Heart right ventricle (tissue), 16 donors: ENCODE data around the gene PHACTR2. TPM values are rescaled to one million over a fixed set of nuclear protein-coding genes. Genes with fewer than 3 reads are reported as not detected.

Experiments used
- ATAC-seq, 8 donors: fragments of 200-7000 bp; cut with Tn5 transposase; one replicate each; pipeline ENCODE4 v1.9.1; 2020; ENCODE audit warnings: mild to moderate bottlenecking in 8 of 8, moderate library complexity in 8 of 8, moderate number of reproducible peaks in 1 of 8
- DNase-seq, 2 donors: peaks; one replicate each; pipeline ENCODE4 v3.0.0-alpha.2; 2020
- H3K27ac ChIP-seq, 10 donors: fragments of 200-600 bp; sonication (generic) in 2 of 10; one replicate each; pipeline versions ENCODE4 v1.5.0 to v1.8.0; 2020 to 2022; ENCODE audit warnings: mild to moderate bottlenecking in 3 of 10
- H3K27me3 ChIP-seq, 7 donors: fragments of 200-600 bp; one replicate each; pipeline ENCODE4 v1.8.0; 2021 to 2022; ENCODE audit warnings: mild to moderate bottlenecking in 2 of 7
- H3K36me3 ChIP-seq, 9 donors: fragments of 200-600 bp; sonication (generic) in 1 of 9; one replicate each; pipeline versions ENCODE4 v1.5.0 to v1.8.0; 2020 to 2022; ENCODE audit warnings: mild to moderate bottlenecking in 2 of 9
- H3K4me1 ChIP-seq, 9 donors: fragments of 200-600 bp; sonication (generic) in 1 of 9; one replicate each; pipeline versions ENCODE4 v1.5.0 to v1.8.0; 2020 to 2022; ENCODE audit warnings: mild to moderate bottlenecking in 4 of 9
- H3K4me3 ChIP-seq, 10 donors: fragments of 200-600 bp; sonication (generic) in 2 of 10; one replicate each; pipeline versions ENCODE4 v1.5.0 to v1.8.0; 2020 to 2022; ENCODE audit warnings: mild to moderate bottlenecking in 7 of 10, moderate library complexity in 2 of 10
- H3K9me3 ChIP-seq, 11 donors: fragments of 200-600 bp in 10 of 11; sonication (generic) in 2 of 11; one replicate each; pipeline versions ENCODE4 v1.5.0 to v1.8.0; 2013 to 2022; ENCODE audit warnings: mild to moderate bottlenecking in 2 of 11, control low read depth in 1 of 11, moderate library complexity in 1 of 11
- WGBS, 2 donors: extraction: QIAGEN DNeasy Blood & Tissue Kit; methylation state at CpG; one replicate each; pipeline ENCODE4 v1.1.7; 2013; ENCODE audit warnings: inconsistent platforms in 1 of 2; 5-methylcytosine and 5-hydroxymethylcytosine counted together
- intact Hi-C, 10 donors: fragments of 100-400 bp; cut with DNase I; formaldehyde crosslinking; loops; one replicate each; pipeline versions ENCODE4 v1.11.1 to v1.14.2; 2022
- polyA plus RNA-seq, 2 donors: library from polyadenylated mRNA; stranded (reverse); fragments of 200-250 nt; gene quantifications; one replicate each; pipeline ENCODE4 v1.2.3, GENCODE V29; 2013
- total RNA-seq, 10 donors: library from RNA; stranded (reverse); fragmentation: NEBNext Ultra II Directional in 3 of 10; extraction: Animal tissue kit (Norgen Biotek cat#: 25700) in 3 of 10; gene quantifications; one replicate each; pipeline versions ENCODE4 v1.2.1 to v1.2.4, GENCODE V29; 2021 to 2023
- TF ChIP-seq, protein P1 (sequence below), 9 donors: fragments of 200-600 bp; sonication (generic) in 2 of 9; IDR thresholded peaks; one replicate each; pipeline versions ENCODE4 v1.5.0 to v1.8.0; 2021 to 2022; ENCODE audit warnings: antibody characterized with exemption in 9 of 9, mild to moderate bottlenecking in 5 of 9, moderate library complexity in 1 of 9
- donor health status: Arrhythmogenic right ventricular cardiomyopathy.
- donor health status: ischemic (EF 13 %, LVEDD 7.1; RV severe dilation, severe dysfunction).
- donor health status: healthy with polysubstance abuse.
- donor health status: DM: no; HTN: yes; CAD: no.
- donor health status: DM: no; HTN: no; CAD: no.
- donor health status: ischemic (EF 25% LVEDD 6.9; RV normal size, moderate dysfunction).
- donor health status: ischemic (EF 25% LVEDD 5.7; RV mildly dilated, moderate dysfunction).
- donor health status: healthy.
- donor health status: DM: yes; HTN: yes; CAD: no.
- donor health status: Ischemic cardiomyopathy.
- donor health status: ischemic (EF 35%, LVEDD 5.7; RV mildly dilated, moderate dysfunction).
- donor health status: nonischemic (EF 11% LVEDD 7.7; RV severe dilation, severe dysfunction).
- donor health status: DM: yes; HTN: yes; CAD: no.
- donor health status: PGD.
- donor health status: ischemic (EF 29% LVEDD 5.4; RV normal size, mild dysfunction).
- donor health status: nonischemic (EF 23%, LVEDD 6.1; RV moderate dilation, normal function).

PHACTR2 gene
- total and polyA plus RNA-seq, 12 donors = 6.5 to 96.3 (median 70.2) TPM

DNA sequence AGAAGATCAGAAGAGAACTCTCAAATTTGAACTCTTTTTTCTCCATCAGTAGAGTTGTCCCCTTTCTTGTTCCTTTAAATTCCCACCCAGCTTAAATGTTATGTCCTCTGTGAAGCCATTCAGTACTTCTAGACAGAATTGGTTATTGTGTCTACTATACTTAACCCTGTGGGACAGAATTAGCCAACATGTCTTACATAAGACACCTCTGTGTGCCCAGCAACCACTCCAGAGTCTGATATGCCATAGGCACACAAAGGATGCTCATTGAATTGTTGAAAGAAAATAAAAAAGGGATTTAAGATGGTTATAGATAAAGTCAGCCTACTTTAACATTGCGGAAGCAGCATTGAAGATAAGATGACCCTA lies 88.4 kb downstream of the PHACTR2 start:
- DNase-seq (no peak), ATAC-seq (peak in 1 of 8 donors; percentile 57)
- TF ChIP-seq, protein P1, sequence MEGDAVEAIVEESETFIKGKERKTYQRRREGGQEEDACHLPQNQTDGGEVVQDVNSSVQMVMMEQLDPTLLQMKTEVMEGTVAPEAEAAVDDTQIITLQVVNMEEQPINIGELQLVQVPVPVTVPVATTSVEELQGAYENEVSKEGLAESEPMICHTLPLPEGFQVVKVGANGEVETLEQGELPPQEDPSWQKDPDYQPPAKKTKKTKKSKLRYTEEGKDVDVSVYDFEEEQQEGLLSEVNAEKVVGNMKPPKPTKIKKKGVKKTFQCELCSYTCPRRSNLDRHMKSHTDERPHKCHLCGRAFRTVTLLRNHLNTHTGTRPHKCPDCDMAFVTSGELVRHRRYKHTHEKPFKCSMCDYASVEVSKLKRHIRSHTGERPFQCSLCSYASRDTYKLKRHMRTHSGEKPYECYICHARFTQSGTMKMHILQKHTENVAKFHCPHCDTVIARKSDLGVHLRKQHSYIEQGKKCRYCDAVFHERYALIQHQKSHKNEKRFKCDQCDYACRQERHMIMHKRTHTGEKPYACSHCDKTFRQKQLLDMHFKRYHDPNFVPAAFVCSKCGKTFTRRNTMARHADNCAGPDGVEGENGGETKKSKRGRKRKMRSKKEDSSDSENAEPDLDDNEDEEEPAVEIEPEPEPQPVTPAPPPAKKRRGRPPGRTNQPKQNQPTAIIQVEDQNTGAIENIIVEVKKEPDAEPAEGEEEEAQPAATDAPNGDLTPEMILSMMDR (IDR thresholded peaks at IDR 0.05) = no peak
- Histone ChIP-seq H3K27me3 (no peaks in the 10 kb centered on the region), H3K9me3 (no peaks in the 10 kb centered on the region), H3K27ac (no peak overlapping the region), H3K4me1 (no peaks in the 10 kb centered on the region), H3K4me3 (no peak overlapping the region), H3K36me3 (peaks cover 0 to 81% (median 35%) of the 10 kb centered on the region in 9 donors)
- intact Hi-C loops = no loop called here
- 96 to 98% methylated on average over 1 of the region's 1 CpG for WGBS, 2 donors

GRCh38 chr6:143767433-143767832 lies 89.7 kb downstream of the PHACTR2 start:
- H3K27ac ChIP-seq = no peak overlapping the region
- no peak for DNase-seq
- peaks cover 0 to 9% (median 0%) of the 10 kb centered on the region in 9 donors for H3K4me1 ChIP-seq
- intact Hi-C loops = no loop called here
- 96 to 100% methylated on average over 2 of the region's 2 CpGs for WGBS, 2 donors
- no peak for ATAC-seq
- no peak overlapping the region for H3K4me3 ChIP-seq
- no peaks in the 10 kb centered on the region for H3K27me3 ChIP-seq
- TF ChIP-seq, protein P1 (IDR thresholded peaks at IDR 0.05) = no peak
- H3K36me3 ChIP-seq = peaks cover 0 to 84% (median 35%) of the 10 kb centered on the region in 9 donors
- no peaks in the 10 kb centered on the region for H3K9me3 ChIP-seq

DNA sequence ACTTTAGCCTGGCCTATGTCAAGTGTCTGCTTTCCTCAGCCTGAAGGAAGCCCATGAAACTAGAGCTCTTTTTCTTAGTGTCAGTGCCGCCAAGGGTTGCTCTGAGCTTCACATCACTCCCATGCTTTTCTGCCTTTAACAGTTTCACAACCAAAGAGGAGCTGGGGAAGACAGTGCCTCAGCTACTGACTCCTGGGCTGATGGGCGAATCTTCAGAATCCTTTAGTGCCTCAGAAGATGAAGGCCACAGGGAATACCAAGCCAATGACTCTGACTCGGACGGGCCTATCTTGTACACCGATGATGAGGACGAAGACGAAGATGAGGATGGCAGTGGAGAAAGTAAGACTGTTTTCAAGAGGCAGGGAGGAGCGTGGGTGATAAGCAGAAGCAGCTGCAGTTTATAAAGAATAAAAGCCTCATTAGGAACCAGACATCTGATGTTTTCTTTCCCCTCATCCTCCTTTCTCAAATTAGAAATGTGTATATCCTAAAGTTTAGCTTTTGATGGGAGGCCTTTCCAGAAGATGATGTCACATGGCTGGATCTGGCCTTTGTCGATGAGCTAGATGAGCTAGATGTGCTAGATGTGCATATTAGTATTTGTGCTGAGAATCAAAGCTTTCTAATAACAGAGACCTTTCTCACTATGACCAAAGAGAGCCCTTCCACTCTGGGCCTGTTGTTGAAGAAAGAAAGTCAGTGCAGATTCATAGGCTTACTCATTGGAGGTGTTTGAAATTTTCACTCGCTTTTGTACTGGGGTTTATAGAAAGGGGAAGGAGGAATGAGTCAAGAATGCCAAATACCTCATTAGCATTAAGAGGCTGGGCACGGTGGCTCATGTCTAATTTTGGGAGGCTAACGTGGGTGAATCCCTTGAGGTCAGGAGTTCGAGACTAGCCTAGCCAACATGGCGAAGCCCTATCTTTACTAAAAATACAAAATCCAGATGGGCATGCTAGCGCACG lies 94.6 kb downstream of the PHACTR2 start:
- Histone ChIP-seq H3K4me3 (no peak overlapping the region), H3K4me1 (peaks cover 8 to 44% (median 31%) of the 10 kb centered on the region in 9 donors), H3K27ac (peak overlapping the region in 7 of 10 donors; percentile 15 to 57 (median 36)), H3K9me3 (no peaks in the 10 kb centered on the region), H3K27me3 (no peaks in the 10 kb centered on the region), H3K36me3 (peaks cover 0 to 76% (median 38%) of the 10 kb centered on the region in 9 donors)
- DNase-seq = no peak
- TF ChIP-seq, protein P1 (IDR thresholded peaks at IDR 0.05) = no peak
- ATAC-seq = peak in 7 of 8 donors; percentile 20 to 63 (median 42)
- 75 to 77% methylated on average over 16 of the region's 16 CpGs for WGBS, 2 donors
- intact Hi-C loops = loop anchor here in 1 of 10 donors (10.0 kb wide), 1 partner anchor 188 kb away; no protein-coding TSS in a partner anchor

DNA sequence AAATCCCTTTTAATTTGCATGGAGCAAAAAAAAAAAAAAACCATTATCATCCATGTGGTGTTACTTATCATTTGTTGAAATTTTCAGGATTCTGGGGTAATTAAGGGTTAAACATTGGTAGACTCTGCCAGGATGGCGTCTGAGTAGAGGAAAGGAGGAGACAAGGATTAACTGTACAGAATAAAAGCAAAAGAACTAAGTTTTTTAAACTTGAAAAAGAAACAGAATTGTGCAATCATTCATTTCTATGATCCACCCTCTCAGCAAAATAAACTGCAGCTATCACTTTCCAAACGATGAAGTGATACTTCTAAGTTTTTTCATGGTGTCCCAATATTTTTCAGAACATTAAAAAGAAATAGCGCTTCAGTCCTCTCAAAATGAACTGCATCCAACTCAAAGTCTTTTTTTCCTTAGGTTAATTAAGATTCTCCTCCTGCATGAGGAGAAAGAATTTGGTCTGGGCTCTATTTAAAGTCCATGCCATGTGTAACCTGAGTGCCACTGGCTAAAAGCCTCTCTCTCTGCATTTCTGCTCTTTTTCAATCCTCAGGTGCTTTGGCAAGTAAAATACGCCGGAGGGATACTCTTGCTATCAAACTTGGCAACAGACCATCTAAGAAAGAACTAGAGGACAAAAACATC lies 95.9 kb downstream of the PHACTR2 start:
- ATAC-seq (peak in 5 of 8 donors; percentile 18 to 55 (median 38)), DNase-seq (no peak)
- Histone ChIP-seq H3K27ac (peak overlapping the region in 9 of 10 donors; percentile 1 to 63 (median 38)), H3K4me3 (peak overlapping the region in 1 of 10 donors; percentile 8), H3K27me3 (no peaks in the 10 kb centered on the region), H3K9me3 (no peaks in the 10 kb centered on the region), H3K36me3 (peaks cover 0 to 76% (median 29%) of the 10 kb centered on the region in 9 donors), H3K4me1 (peaks cover 8 to 46% (median 31%) of the 10 kb centered on the region in 9 donors)
- TF ChIP-seq, protein P1 (IDR thresholded peaks at IDR 0.05) = no peak
- intact Hi-C loops = loop anchor here in 1 of 10 donors (10.0 kb wide), 1 partner anchor 189 kb away; no protein-coding TSS in a partner anchor
- WGBS, 2 donors = 23 to 33% methylated on average over 5 of the region's 5 CpGs
